GM12801 (cell line): ENCODE results near the gene MRPL43.

ENCODE experiments used
- CTCF ChIP-seq: IDR thresholded peaks from one replicate; pipeline ENCODE4 v1.5.1; 2011; ENCODE audit warnings: control low read depth; ENCODE audit not compliant: insufficient read length; ENCODE audit errors: extremely low read depth

The MRPL43 gene

GRCh38 chr10:100981178-100981772, 6.0 kb downstream of the MRPL43 start:
- no peak for TF ChIP-seq CTCF

- TF ChIP-seq CTCF, result no peak
Observed at GRCh38 chr10:100980711-100981110, 6.6 kb downstream of the MRPL43 start.

- no peak for TF ChIP-seq CTCF
Observed at GRCh38 chr10:100980311-100980710, 7.0 kb downstream of the MRPL43 start.

GRCh38 chr10:100979791-100980272, 7.5 kb downstream of the MRPL43 start:
- no peak for TF ChIP-seq CTCF

GRCh38 chr10:100978901-100979195, 8.4 kb downstream of the MRPL43 start:
- TF ChIP-seq CTCF, result no peak

GRCh38 chr10:100978121-100978900, 9.0 kb downstream of the MRPL43 start:
- TF ChIP-seq CTCF, result no peak

- TF ChIP-seq CTCF, result no peak
Observed at GRCh38 chr10:100977436-100977835, 9.9 kb downstream of the MRPL43 start.
